Activated T-helper 1 cell treated with anti-CD3 and anti-CD28 coated beads, Interleukin-2, amount 50 U/mL, for 16 hours (primary cell): ENCODE data around the gene TSEN54.
"Not testable (repeated sequence)": the region's sequence is repeated elsewhere in the genome, so short reads cannot be mapped to it uniquely, and the experiment has no call there.

ENCODE experiments used
- DNase-seq, 2 donors: peaks; one replicate each; pipeline ENCODE4 v3.0.0-alpha.2; 2020; ENCODE audit warnings: low read depth in 1 of 2, low spot score in 1 of 2

The TSEN54 gene

GRCh38 chr17:75516255-75516618 is at the start of gene TSEN54:
TSEN54 (plus strand) TSS chr17:75516528; CDS start chr17:75516561, 33 bp downstream.
- DNase-seq = peak; percentile 92

- DNase-seq = no peak
Observed at GRCh38 chr17:75468291-75468754, 48.0 kb upstream of the TSEN54 start.

- DNase-seq = no peak
Observed at GRCh38 chr17:75468779-75469373, 47.5 kb upstream of the TSEN54 start.

GRCh38 chr17:75471207-75471606 is 45.1 kb upstream of the TSEN54 start:
- DNase-seq = no peak

- DNase-seq = no peak
Observed at GRCh38 chr17:75472119-75472518, 44.2 kb upstream of the TSEN54 start.

GRCh38 chr17:75473246-75473645 is 43.1 kb upstream of the TSEN54 start:
- no peak for DNase-seq

GRCh38 chr17:75474736-75475135 is 41.6 kb upstream of the TSEN54 start:
- DNase-seq = no peak

GRCh38 chr17:75475144-75475835 is 41.0 kb upstream of the TSEN54 start:
- DNase-seq = no peak

- DNase-seq = no peak
Observed at GRCh38 chr17:75475851-75476250, 40.5 kb upstream of the TSEN54 start.

- no peak for DNase-seq
Observed at GRCh38 chr17:75476271-75476671, 40.1 kb upstream of the TSEN54 start.

GRCh38 chr17:75476752-75477489 is 39.4 kb upstream of the TSEN54 start:
- no peak for DNase-seq

- DNase-seq = not testable (repeated sequence)
Observed at GRCh38 chr17:75477490-75477862, 38.9 kb upstream of the TSEN54 start.

GRCh38 chr17:75478508-75478907 is 37.8 kb upstream of the TSEN54 start:
- no peak for DNase-seq

GRCh38 chr17:75480281-75480680 is 36.0 kb upstream of the TSEN54 start:
- no peak for DNase-seq

- DNase-seq = no peak
Observed at GRCh38 chr17:75481194-75482068, 34.9 kb upstream of the TSEN54 start.

- DNase-seq = no peak
Observed at GRCh38 chr17:75482098-75482942, 34.0 kb upstream of the TSEN54 start.

GRCh38 chr17:75485688-75486087 is 30.6 kb upstream of the TSEN54 start:
- DNase-seq = no peak

- no peak for DNase-seq
Observed at GRCh38 chr17:75486151-75486550, 30.2 kb upstream of the TSEN54 start.

- DNase-seq = no peak
Observed at GRCh38 chr17:75486951-75487350, 29.4 kb upstream of the TSEN54 start.

- DNase-seq = peak in 1 of 2 donors; percentile 11
Observed at GRCh38 chr17:75487351-75488070, 28.8 kb upstream of the TSEN54 start.
